ENCODE data around the gene SLC10A3.
A peak's percentile ranks its signal among the peaks of the same experiment; 100 is the strongest.

GRCh38 chrX:154517101-154517781, 26.8 kb upstream of the SLC10A3 start:
- TF ChIP-seq ZNF781 (CRISPR knock-in tag; IDR thresholded peaks at IDR 0.05; ENCODE audit: borderline replicate concordance, not compliant biosample characterization) (no peak), ZNF260 (CRISPR knock-in tag; IDR thresholded peaks at IDR 0.05; ENCODE audit: borderline replicate concordance, low read depth) (no peak), CTCF (CRISPR knock-in tag; IDR thresholded peaks at IDR 0.05) (no peak), KDM1A (CRISPR knock-in tag; IDR thresholded peaks at IDR 0.05) (no peak), NFYB (CRISPR knock-in tag; IDR thresholded peaks at IDR 0.05) (peak; percentile 13; the same call in 1 of the 2 replicates), CEBPB (IDR thresholded peaks at IDR 0.05; ENCODE audit: borderline replicate concordance, low read depth, low read length) (no peak), IRF2 (CRISPR knock-in tag; IDR thresholded peaks at IDR 0.05) (no peak), SKIL (CRISPR knock-in tag; IDR thresholded peaks at IDR 0.05; ENCODE audit: borderline replicate concordance) (no peak), ZNF652 (CRISPR knock-in tag; IDR thresholded peaks at IDR 0.05; ENCODE audit: borderline replicate concordance, low read depth) (no peak), ETV6 (CRISPR knock-in tag; conservative IDR thresholded peaks at IDR 0.05) (no peak)

Data from HepG2 (cell line).